NB4 (cell line): ENCODE results near the gene HCFC2.

ENCODE experiments used
- DNase-seq: peaks from one replicate; pipeline ENCODE4 v3.0.0; 2010; ENCODE audit warnings: low read depth
- H3K4me3 ChIP-seq: one replicate; pipeline ENCODE4 v1.5.1; 2011; ENCODE audit warnings: mild to moderate bottlenecking, low read depth, low read length, moderate library complexity
- MYC ChIP-seq: IDR thresholded peaks from 2 replicates; pipeline ENCODE4 v1.6.1; 2011; ENCODE audit warnings: low read depth, low read length
- POLR2A ChIP-seq: IDR thresholded peaks from 2 replicates; pipeline ENCODE4 v1.6.1; 2011; ENCODE audit warnings: mild to moderate bottlenecking; ENCODE audit not compliant: insufficient read length; ENCODE audit errors: extremely low read depth
- TF ChIP-seq, protein P1 (sequence below): IDR thresholded peaks from one replicate; pipeline ENCODE4 v1.5.1; 2012; ENCODE audit warnings: low read depth, low read length
- TF ChIP-seq, protein P2 (sequence below): IDR thresholded peaks from 2 replicates; pipeline ENCODE4 v1.6.1; 2011; ENCODE audit warnings: low read depth, low read length

HCFC2 gene

DNA sequence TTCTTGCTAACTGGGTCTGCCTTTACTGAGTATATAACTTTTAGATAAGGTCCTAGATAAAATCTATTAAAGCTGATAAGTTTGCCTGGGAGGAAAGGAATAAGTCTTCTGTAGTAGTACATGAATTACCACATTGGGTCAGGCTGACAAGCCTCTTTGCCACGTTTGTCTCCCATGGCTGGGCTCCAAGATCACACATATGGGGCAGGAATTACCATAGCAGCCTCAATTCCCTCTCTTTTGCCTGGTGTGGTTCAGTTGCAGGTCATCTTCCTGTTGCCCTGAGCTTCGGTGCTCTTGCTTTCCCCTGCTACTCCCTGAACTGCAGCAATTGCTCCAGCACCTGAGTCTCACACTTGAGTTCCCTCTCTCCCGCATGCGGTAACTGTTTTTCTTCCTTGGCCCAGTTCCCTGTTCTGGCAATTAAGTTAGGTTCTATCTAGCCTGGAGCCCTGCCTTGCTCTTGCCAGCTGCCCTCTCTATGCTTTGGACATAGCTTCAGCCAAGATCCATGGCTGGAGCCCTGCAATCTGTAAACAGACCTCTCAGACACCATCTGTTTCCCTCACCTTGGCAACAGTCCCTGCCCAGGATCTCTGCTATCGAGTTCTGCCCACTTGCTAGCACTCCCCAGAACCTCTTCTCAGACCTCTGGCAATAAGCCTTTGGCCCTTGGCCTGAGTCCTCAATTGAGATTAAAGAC, 8.5 kb upstream of the HCFC2 start:
- no peak for DNase-seq
- TF ChIP-seq POLR2A (no peak), MYC (no peak)
- TF ChIP-seq, protein P1, sequence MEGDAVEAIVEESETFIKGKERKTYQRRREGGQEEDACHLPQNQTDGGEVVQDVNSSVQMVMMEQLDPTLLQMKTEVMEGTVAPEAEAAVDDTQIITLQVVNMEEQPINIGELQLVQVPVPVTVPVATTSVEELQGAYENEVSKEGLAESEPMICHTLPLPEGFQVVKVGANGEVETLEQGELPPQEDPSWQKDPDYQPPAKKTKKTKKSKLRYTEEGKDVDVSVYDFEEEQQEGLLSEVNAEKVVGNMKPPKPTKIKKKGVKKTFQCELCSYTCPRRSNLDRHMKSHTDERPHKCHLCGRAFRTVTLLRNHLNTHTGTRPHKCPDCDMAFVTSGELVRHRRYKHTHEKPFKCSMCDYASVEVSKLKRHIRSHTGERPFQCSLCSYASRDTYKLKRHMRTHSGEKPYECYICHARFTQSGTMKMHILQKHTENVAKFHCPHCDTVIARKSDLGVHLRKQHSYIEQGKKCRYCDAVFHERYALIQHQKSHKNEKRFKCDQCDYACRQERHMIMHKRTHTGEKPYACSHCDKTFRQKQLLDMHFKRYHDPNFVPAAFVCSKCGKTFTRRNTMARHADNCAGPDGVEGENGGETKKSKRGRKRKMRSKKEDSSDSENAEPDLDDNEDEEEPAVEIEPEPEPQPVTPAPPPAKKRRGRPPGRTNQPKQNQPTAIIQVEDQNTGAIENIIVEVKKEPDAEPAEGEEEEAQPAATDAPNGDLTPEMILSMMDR, result no peak
- TF ChIP-seq, protein P2, sequence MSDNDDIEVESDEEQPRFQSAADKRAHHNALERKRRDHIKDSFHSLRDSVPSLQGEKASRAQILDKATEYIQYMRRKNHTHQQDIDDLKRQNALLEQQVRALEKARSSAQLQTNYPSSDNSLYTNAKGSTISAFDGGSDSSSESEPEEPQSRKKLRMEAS, result no peak
- H3K4me3 ChIP-seq, result no peak overlapping the region

DNA sequence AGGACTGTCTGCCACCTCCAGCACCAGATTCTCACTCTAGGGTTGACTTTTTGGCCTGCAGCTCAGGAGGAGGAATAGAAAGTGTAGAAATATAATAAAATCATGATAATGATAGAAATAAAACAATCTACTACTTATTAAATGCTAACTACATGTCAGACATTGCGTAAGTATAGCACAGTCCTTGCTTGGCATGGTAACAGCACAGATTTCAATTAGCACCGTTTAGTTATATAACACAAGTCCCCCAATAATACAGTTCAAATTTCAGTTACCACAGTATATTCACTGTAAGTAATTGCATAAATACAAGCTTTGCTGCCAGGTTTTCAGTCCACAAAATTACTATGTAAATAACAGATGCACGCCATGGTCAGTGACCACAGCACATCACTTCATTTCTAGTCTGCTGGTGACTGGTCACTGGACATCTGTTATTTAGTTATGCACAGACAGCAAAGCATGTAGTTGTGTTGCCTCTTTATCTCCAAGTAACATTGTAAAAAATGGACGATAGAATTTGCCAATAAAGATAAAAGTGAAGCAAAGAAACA, 7.8 kb upstream of the HCFC2 start:
- no peak for DNase-seq
- TF ChIP-seq POLR2A (no peak), MYC (no peak)
- TF ChIP-seq, protein P1, result no peak
- TF ChIP-seq, protein P2, result no peak
- H3K4me3 ChIP-seq, result no peak overlapping the region

DNA sequence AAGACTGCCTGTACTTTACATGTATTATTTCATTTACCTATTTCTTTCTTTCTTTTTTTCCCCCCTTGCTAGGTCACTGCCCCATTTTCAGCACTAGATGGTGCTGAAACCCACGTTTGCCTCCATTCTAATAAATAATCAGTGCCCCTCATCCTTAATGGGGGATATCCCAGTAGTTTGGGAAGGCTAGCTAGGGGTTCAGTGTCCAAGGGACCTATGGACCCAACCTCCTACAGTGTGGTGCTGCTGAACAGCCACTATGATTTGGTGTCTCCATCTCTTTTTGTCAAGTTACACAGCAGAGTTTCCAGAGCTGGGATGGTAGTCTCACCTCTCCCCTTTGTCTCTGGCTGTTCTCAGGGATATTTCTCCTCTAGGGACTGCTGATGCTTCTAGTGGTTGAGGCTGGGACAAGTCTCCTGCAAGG, 6.5 kb upstream of the HCFC2 start:
- TF ChIP-seq MYC, result no peak
- TF ChIP-seq, protein P1, result peak; percentile 87
- no peak for TF ChIP-seq POLR2A
- TF ChIP-seq, protein P2, result no peak
- H3K4me3 ChIP-seq, result no peak overlapping the region
- peak; percentile 45 for DNase-seq

DNA sequence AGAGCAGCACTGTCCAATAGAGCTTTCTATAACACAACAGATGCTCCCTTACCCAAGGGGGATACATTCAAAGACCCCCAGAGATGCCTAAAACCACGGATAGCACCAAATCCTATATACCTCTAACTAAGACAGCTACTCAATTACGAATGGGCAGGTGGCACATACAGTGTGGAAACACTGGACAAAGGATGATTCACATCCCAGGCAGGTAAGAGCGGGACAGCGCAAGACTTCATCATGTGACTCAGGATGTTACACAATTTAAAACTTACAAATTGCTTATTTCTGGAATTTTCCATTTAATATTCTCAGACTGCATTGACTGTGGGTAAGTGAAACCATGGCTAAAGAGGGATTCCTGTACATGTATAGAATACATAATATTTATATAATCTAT, 5.5 kb upstream of the HCFC2 start:
- DNase-seq, result no peak
- TF ChIP-seq, protein P2, result no peak
- TF ChIP-seq POLR2A (no peak), MYC (no peak)
- TF ChIP-seq, protein P1, result no peak

DNA sequence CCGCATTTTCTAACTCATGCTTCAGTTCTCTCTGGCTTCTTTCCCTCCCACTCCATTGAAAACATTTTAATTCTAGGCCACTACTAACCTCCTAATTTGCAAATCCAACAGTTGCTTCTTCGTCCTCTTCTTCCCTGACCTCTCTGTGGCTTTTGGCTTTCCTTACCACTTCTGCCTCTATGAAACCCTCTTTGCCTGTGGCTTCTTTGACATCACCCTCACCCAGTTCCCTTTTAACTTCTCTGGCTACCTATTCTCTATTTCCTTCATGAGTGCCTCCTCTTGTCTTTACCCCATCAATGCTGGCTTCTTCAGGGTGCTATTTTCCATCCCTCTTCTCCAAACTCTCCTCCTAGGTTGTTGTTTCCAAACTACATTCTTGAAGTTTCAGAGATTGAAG, 4.4 kb upstream of the HCFC2 start:
- peak; percentile 30 for DNase-seq
- no peak overlapping the region for H3K4me3 ChIP-seq
- TF ChIP-seq MYC (no peak), POLR2A (no peak)
- TF ChIP-seq, protein P2, result no peak
- TF ChIP-seq, protein P1, result no peak

More for the DNA sequence above, 5.5 kb upstream of the HCFC2 start:
- no peak overlapping the region for H3K4me3 ChIP-seq
